Measurements from ENCODE around the gene SPOCK2.

GRCh38 chr10:72073708-72074573 is 14.4 kb downstream of the SPOCK2 start:
- TF ChIP-seq, protein P1, sequence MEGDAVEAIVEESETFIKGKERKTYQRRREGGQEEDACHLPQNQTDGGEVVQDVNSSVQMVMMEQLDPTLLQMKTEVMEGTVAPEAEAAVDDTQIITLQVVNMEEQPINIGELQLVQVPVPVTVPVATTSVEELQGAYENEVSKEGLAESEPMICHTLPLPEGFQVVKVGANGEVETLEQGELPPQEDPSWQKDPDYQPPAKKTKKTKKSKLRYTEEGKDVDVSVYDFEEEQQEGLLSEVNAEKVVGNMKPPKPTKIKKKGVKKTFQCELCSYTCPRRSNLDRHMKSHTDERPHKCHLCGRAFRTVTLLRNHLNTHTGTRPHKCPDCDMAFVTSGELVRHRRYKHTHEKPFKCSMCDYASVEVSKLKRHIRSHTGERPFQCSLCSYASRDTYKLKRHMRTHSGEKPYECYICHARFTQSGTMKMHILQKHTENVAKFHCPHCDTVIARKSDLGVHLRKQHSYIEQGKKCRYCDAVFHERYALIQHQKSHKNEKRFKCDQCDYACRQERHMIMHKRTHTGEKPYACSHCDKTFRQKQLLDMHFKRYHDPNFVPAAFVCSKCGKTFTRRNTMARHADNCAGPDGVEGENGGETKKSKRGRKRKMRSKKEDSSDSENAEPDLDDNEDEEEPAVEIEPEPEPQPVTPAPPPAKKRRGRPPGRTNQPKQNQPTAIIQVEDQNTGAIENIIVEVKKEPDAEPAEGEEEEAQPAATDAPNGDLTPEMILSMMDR (IDR thresholded peaks at IDR 0.05 in 4 of 5, conservative IDR thresholded peaks at IDR 0.05 in 1 of 5) = no peak
- no peak for TF ChIP-seq POLR2A (IDR thresholded peaks at IDR 0.05)

Measured in gastrocnemius medialis (tissue), 4 donors.